SK-N-SH (cell line): Measurements from ENCODE around the gene ZNF646. TPM values are rescaled to one million over a fixed set of nuclear protein-coding genes. Genes with fewer than 3 reads are reported as not detected.

Source experiments
- CTCF ChIA-PET: fragments of 300-600, 350-600 bp; formaldehyde crosslinking; extraction: SDS; loops from one replicate; lab custom pipeline; 2021; lab: Yijun Ruan, JAX
- POLR2A ChIA-PET: fragments of 350-600 bp; sonication (Branson Sonifier 250); formaldehyde crosslinking; extraction: SDS; loops from one replicate; lab custom pipeline; 2020; ENCODE audit warnings: antibody characterized with exemption, inconsistent platforms; lab: Yijun Ruan, JAX
- DNase-seq: peaks from one replicate; pipeline ENCODE4 v3.0.0; 2012
- H2AFZ ChIP-seq: fragments of 200-600 bp; sonication (generic); 2 replicates; pipeline ENCODE4 v1.8.1; 2016; ENCODE audit warnings: antibody characterized with exemption, mild to moderate bottlenecking, low read depth
- H3F3A ChIP-seq: fragments of 200-600 bp; sonication (generic); replicated peaks from 2 replicates; pipeline ENCODE3; 2016; ENCODE audit warnings: antibody characterized with exemption, mild to moderate bottlenecking; ENCODE audit not compliant: insufficient read depth
- H3K27ac ChIP-seq, 2 experiments: fragments of 200-500 bp in 1 of 2; fragments of 200-600 bp in 1 of 2; sonication (Bioruptor generic) in 1 of 2; sonication (generic), shearing (Covaris generic) in 1 of 2; 2 replicates each; pipeline versions ENCODE4 v1.5.1 to v1.6.1; 2014 to 2016; ENCODE audit warnings: low read depth in 2 of 2, inconsistent platforms in 1 of 2, low read length in 1 of 2, mild to moderate bottlenecking in 1 of 2, mixed read lengths in 1 of 2
- H3K27me3 ChIP-seq: fragments of 200-600 bp; sonication (generic), shearing (Covaris generic); 2 replicates; pipeline ENCODE4 v1.6.1; 2016; ENCODE audit warnings: mixed run types; ENCODE audit not compliant: insufficient read depth
- H3K36me3 ChIP-seq, 2 experiments: fragments of 200-500 bp in 1 of 2; fragments of 200-600 bp in 1 of 2; sonication (Bioruptor generic) in 1 of 2; sonication (generic) in 1 of 2; replicated peaks in 1 of 2; 2 replicates each; pipeline versions ENCODE3 to v1.5.1; 2014 to 2016; ENCODE audit warnings: low read length in 1 of 2, mild to moderate bottlenecking in 1 of 2; ENCODE audit not compliant: insufficient read depth in 2 of 2, control insufficient read depth in 1 of 2
- H3K4me1 ChIP-seq, 2 experiments: fragments of 200-500 bp in 1 of 2; fragments of 200-600 bp in 1 of 2; sonication (Bioruptor generic) in 1 of 2; sonication (generic), shearing (Covaris generic) in 1 of 2; 2 replicates each; pipeline versions ENCODE4 v1.5.1 to v1.6.1; 2014 to 2016; ENCODE audit warnings: low read depth in 1 of 2, low read length in 1 of 2, mixed run types in 1 of 2; ENCODE audit not compliant: insufficient read depth in 2 of 2, control insufficient read depth in 1 of 2
- H3K4me2 ChIP-seq: fragments of 200-600 bp; sonication (generic), shearing (Covaris generic); 2 replicates; pipeline ENCODE4 v1.6.1; 2017; ENCODE audit warnings: mixed run types
- H3K4me3 ChIP-seq, 2 experiments: fragments of 200-500 bp in 1 of 2; fragments of 200-600 bp in 1 of 2; sonication (Bioruptor generic) in 1 of 2; sonication (generic), shearing (Covaris generic) in 1 of 2; 2 replicates each; pipeline versions ENCODE4 v1.5.1 to v1.8.1; 2014 to 2016; ENCODE audit warnings: low read depth in 2 of 2, inconsistent platforms in 1 of 2, low read length in 1 of 2, mild to moderate bottlenecking in 1 of 2, mixed read lengths in 1 of 2, moderate library complexity in 1 of 2
- H3K79me2 ChIP-seq: fragments of 200-600 bp; sonication (generic); 2 replicates; pipeline ENCODE4 v1.8.1; 2017; ENCODE audit warnings: mild to moderate bottlenecking; ENCODE audit not compliant: insufficient read depth
- H3K9ac ChIP-seq: fragments of 200-600 bp; sonication (generic); 2 replicates; pipeline ENCODE4 v1.6.1; 2017; ENCODE audit warnings: mixed run types
- H3K9me2 ChIP-seq: fragments of 200-600 bp; sonication (generic); 2 replicates; pipeline ENCODE4 v1.6.1; 2017; ENCODE audit warnings: mixed run types
- H3K9me3 ChIP-seq: fragments of 200-600 bp; sonication (generic); 2 replicates; pipeline ENCODE4 v1.6.1; 2017; ENCODE audit warnings: mixed run types, mild to moderate bottlenecking, moderate library complexity
- H4K20me1 ChIP-seq: fragments of 200-600 bp; sonication (generic); 2 replicates; pipeline ENCODE4 v1.6.1; 2017; ENCODE audit warnings: mild to moderate bottlenecking, mixed run types; ENCODE audit not compliant: insufficient read depth
- CHD2 ChIP-seq: fragments of 150-350 bp; IDR thresholded peaks from 2 replicates; pipeline ENCODE4 v1.6.1; 2018; ENCODE audit warnings: low read length; ENCODE audit not compliant: partially characterized antibody
- EP300 ChIP-seq, 2 experiments: IDR thresholded peaks; 2 replicates each; pipeline versions ENCODE4 v1.4.0 to v1.6.1; 2012; ENCODE audit warnings: borderline replicate concordance in 1 of 2, low read depth in 1 of 2, low read length in 1 of 2
- GABPA ChIP-seq: IDR thresholded peaks from 2 replicates; pipeline ENCODE4 v1.4.0; 2012; ENCODE audit warnings: low read depth, mild to moderate bottlenecking
- GATA2 ChIP-seq: sonication (generic); formaldehyde crosslinking; IDR thresholded peaks from 2 replicates; pipeline ENCODE4 v1.5.0; 2020; ENCODE audit warnings: mild to moderate bottlenecking, missing genetic modification reagents
- JUND ChIP-seq: IDR thresholded peaks from 2 replicates; pipeline ENCODE4 v1.4.0; 2012
- MXI1 ChIP-seq: IDR thresholded peaks from 2 replicates; pipeline ENCODE4 v1.6.1; 2012; ENCODE audit warnings: mild to moderate bottlenecking, low read depth, low read length, improper control_type of control experiment
- RAD21 ChIP-seq: IDR thresholded peaks from 2 replicates; pipeline ENCODE4 v1.6.1; 2012; ENCODE audit warnings: mild to moderate bottlenecking, low read length
- RCOR1 ChIP-seq: fragments of 150-350 bp; IDR thresholded peaks from 2 replicates; pipeline ENCODE4 v1.6.1; 2017; ENCODE audit warnings: antibody characterized with exemption, low read length
- SIN3A ChIP-seq: IDR thresholded peaks from 2 replicates; pipeline ENCODE4 v1.6.1; 2012; ENCODE audit warnings: low read depth, mild to moderate bottlenecking, low read length, moderate library complexity, borderline replicate concordance
- TAF1 ChIP-seq: IDR thresholded peaks from 2 replicates; pipeline ENCODE4 v1.6.1; 2012; ENCODE audit warnings: low read depth, mild to moderate bottlenecking, low read length, moderate library complexity, borderline replicate concordance
- TCF12 ChIP-seq: IDR thresholded peaks from 2 replicates; pipeline ENCODE4 v1.4.0; 2012
- YY1 ChIP-seq: IDR thresholded peaks from 2 replicates; pipeline ENCODE4 v1.4.0; 2012; ENCODE audit warnings: low read depth, mild to moderate bottlenecking
- WGBS: methylation state at CpG from one replicate; pipeline ENCODE4 v1.1.6; 2017; ENCODE audit warnings: low lambda C conversion rate; 5-methylcytosine and 5-hydroxymethylcytosine counted together
- polyA plus RNA-seq, 3 experiments: library from polyadenylated mRNA; depleted of rRNA; stranded (reverse); fragments of >200 nt; gene quantifications; 2 replicates each; pipeline ENCODE4 v1.2.3, GENCODE V29; 2012
- TF ChIP-seq, protein P1 (sequence below): IDR thresholded peaks from 2 replicates; pipeline ENCODE4 v1.4.0; 2012; ENCODE audit warnings: low read depth
- TF ChIP-seq, protein P2 (sequence below): fragments of 200-600 bp; sonication (generic); IDR thresholded peaks from 2 replicates; pipeline ENCODE4 v1.6.1; 2017; ENCODE audit warnings: antibody characterized with exemption, mild to moderate bottlenecking, moderate library complexity
- TF ChIP-seq, protein P3 (sequence below): fragments of 150-350 bp; IDR thresholded peaks from 2 replicates; pipeline ENCODE4 v1.6.1; 2017; ENCODE audit warnings: antibody characterized with exemption, low read length, low read depth, borderline replicate concordance
- TF ChIP-seq, protein P4 (sequence below): IDR thresholded peaks from 2 replicates; pipeline ENCODE4 v1.6.1; 2012; ENCODE audit warnings: mild to moderate bottlenecking, low read depth, low read length, moderate library complexity

ZNF646 gene
- polyA plus RNA-seq, 1 of the 3 experiments (the other 2 are of a cell fraction), result 3.4 TPM

DNA sequence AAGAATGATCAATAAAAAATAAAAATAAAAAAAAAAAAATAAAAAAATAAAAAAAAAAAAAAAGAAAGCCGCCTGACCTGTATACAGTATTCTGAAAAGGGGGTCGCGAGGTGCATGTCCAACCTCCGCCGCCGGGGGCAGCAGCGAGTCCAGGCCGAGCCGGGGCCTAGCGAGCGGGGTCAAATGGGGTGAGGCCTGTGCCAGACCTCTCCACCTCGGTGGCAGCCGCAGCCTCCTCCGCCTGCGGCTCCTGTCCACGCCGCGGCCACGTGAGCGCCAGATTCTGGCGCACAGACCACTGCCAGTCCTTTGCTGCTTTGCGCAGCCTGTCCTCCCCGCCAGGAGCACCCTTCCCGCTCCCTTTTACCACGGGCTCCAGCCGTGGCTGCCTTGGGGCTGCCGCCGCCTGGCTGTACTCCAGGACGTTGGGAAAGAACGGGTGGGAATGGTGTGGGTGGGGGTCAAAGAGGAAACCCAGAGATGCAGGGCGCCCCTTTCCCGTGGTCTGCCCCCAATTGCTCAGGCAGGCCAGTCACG is 31.5 kb downstream of the ZNF646 start (continued):
- TF ChIP-seq, protein P1, sequence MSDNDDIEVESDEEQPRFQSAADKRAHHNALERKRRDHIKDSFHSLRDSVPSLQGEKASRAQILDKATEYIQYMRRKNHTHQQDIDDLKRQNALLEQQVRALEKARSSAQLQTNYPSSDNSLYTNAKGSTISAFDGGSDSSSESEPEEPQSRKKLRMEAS, result no peak; the same call in 1 of the 2 replicates
- TF ChIP-seq JUND (no peak), RAD21 (peak; percentile 50), GABPA (no peak), MXI1 (peak; percentile 95), CHD2 (no peak), SIN3A (peak; percentile 36; the same call in 1 of the 2 replicates), GATA2 (CRISPR knock-in tag) (no peak)
- TF ChIP-seq, protein P2, sequence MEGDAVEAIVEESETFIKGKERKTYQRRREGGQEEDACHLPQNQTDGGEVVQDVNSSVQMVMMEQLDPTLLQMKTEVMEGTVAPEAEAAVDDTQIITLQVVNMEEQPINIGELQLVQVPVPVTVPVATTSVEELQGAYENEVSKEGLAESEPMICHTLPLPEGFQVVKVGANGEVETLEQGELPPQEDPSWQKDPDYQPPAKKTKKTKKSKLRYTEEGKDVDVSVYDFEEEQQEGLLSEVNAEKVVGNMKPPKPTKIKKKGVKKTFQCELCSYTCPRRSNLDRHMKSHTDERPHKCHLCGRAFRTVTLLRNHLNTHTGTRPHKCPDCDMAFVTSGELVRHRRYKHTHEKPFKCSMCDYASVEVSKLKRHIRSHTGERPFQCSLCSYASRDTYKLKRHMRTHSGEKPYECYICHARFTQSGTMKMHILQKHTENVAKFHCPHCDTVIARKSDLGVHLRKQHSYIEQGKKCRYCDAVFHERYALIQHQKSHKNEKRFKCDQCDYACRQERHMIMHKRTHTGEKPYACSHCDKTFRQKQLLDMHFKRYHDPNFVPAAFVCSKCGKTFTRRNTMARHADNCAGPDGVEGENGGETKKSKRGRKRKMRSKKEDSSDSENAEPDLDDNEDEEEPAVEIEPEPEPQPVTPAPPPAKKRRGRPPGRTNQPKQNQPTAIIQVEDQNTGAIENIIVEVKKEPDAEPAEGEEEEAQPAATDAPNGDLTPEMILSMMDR, result peak; percentile 73
- TF ChIP-seq, all 33 proteins: peak for 8

DNA sequence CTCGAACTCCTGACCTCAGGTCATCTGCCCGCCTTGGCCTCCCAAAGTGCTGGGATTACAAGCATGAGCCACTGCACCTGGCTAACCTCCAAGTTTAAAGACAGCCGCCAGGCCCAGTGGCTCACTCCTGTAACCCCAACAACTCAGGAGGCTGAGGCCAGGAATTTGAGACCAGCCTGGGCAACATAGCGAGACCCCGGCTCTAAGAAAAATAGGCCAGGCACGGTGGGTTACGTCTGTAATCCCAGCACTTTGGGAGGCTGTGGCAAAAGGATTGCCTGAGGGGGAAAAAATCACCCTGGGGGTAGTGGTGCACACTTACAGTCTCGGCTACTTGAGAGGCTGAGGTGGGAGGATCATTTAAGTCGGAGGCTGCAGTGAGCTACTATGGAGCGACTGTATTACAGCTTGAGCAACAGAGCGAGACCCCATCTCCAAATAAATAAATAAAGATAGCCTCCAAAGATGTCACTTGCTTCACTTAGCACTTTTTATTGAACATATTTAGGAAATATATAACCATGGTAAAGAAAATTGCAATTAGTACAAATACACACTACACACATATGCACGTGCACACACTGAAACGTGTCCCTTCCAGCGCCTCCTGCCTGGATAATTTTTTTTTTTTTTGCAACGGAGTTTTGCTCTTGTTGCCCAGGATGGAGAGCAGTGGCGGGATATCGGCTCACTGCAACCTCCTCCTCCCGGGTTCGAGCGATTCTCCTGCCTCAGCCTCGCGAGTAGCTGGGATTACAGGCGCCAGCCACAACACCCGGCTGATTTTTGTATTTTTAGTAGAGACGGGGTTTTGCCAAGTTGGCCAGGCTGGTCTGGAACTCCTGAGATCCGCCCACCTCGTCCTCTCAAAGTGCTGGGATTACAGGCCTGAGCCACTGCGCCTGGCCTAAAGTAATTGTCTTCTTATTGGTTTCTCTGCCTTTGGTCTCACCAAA is 32.6 kb downstream of the ZNF646 start:
- peaks cover 19 to 25% of the 10 kb centered on the region in 2 experiments for H3K36me3 ChIP-seq
- H3F3A ChIP-seq, result no peaks in the 10 kb centered on the region
- POLR2A ChIA-PET, result interaction anchor here (3.2 kb wide), 1 partner anchor 10 kb away, joined by 12 read pairs; the partner anchor contains the start of gene KAT8
- peak overlapping the region in 1 of 2 experiments; percentile 29; a peak in 1 of 4 replicates for H3K27ac ChIP-seq
- H2AFZ ChIP-seq, result no peak overlapping the region; the same call in 1 of the 2 replicates
- H3K4me1 ChIP-seq, result peaks cover 8 to 25% of the 10 kb centered on the region in 2 experiments; a peak in 2 of 4 replicates
- WGBS, result 94% methylated on average over 27 of the region's 28 CpGs
- TF ChIP-seq MXI1 (no peak), EP300 (IDR thresholded peaks at IDR 0.05; ENCODE audit: borderline replicate concordance in 1 of 2, low read depth in 1 of 2, low read length in 1 of 2) (no peak), RCOR1 (no peak), TAF1 (no peak), TCF12 (no peak), GABPA (no peak), YY1 (no peak)
- TF ChIP-seq, protein P3, sequence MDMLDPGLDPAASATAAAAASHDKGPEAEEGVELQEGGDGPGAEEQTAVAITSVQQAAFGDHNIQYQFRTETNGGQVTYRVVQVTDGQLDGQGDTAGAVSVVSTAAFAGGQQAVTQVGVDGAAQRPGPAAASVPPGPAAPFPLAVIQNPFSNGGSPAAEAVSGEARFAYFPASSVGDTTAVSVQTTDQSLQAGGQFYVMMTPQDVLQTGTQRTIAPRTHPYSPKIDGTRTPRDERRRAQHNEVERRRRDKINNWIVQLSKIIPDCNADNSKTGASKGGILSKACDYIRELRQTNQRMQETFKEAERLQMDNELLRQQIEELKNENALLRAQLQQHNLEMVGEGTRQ, result no peak
- TF ChIP-seq, protein P4, sequence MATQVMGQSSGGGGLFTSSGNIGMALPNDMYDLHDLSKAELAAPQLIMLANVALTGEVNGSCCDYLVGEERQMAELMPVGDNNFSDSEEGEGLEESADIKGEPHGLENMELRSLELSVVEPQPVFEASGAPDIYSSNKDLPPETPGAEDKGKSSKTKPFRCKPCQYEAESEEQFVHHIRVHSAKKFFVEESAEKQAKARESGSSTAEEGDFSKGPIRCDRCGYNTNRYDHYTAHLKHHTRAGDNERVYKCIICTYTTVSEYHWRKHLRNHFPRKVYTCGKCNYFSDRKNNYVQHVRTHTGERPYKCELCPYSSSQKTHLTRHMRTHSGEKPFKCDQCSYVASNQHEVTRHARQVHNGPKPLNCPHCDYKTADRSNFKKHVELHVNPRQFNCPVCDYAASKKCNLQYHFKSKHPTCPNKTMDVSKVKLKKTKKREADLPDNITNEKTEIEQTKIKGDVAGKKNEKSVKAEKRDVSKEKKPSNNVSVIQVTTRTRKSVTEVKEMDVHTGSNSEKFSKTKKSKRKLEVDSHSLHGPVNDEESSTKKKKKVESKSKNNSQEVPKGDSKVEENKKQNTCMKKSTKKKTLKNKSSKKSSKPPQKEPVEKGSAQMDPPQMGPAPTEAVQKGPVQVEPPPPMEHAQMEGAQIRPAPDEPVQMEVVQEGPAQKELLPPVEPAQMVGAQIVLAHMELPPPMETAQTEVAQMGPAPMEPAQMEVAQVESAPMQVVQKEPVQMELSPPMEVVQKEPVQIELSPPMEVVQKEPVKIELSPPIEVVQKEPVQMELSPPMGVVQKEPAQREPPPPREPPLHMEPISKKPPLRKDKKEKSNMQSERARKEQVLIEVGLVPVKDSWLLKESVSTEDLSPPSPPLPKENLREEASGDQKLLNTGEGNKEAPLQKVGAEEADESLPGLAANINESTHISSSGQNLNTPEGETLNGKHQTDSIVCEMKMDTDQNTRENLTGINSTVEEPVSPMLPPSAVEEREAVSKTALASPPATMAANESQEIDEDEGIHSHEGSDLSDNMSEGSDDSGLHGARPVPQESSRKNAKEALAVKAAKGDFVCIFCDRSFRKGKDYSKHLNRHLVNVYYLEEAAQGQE, result no peak
- no peak overlapping the region for H3K4me3 ChIP-seq
- H3K9ac ChIP-seq, result no peak overlapping the region
- peaks cover 23% of the 10 kb centered on the region for H3K79me2 ChIP-seq
- H3K4me2 ChIP-seq, result no peak overlapping the region
- H4K20me1 ChIP-seq, result no peaks in the 10 kb centered on the region
- CTCF ChIA-PET, result no interaction called here
- no peaks in the 10 kb centered on the region for H3K9me2 ChIP-seq
- no peaks in the 10 kb centered on the region for H3K9me3 ChIP-seq
- no peak for DNase-seq
- H3K27me3 ChIP-seq, result no peaks in the 10 kb centered on the region
